GM23338 (cell line): ENCODE results near the gene BAHCC1. TPM values are rescaled to one million over a fixed set of nuclear protein-coding genes. Genes with fewer than 3 reads are reported as not detected.
A peak's percentile ranks its signal among the peaks of the same experiment; 100 is the strongest.

ENCODE experiments used
- ATAC-seq: fragments of 200-7000 bp; cut with Tn5 transposase; 3 replicates; pipeline ENCODE4 v1.9.1; 2020
- DNase-seq: peaks from one replicate; pipeline ENCODE4 v3.0.0-alpha.2; 2015; ENCODE audit warnings: low spot score
- H2AFZ ChIP-seq: fragments of 200-600 bp; sonication (generic); 2 replicates; pipeline ENCODE4 v1.8.0; 2016; ENCODE audit warnings: antibody characterized with exemption, mild to moderate bottlenecking, moderate library complexity
- H3F3A ChIP-seq: fragments of 200-600 bp; sonication (generic); replicated peaks from 2 replicates; pipeline ENCODE4 v1.8.0; 2017; ENCODE audit warnings: antibody characterized with exemption, mixed run types, low read depth
- H3K27ac ChIP-seq: fragments of 200-600 bp; sonication (generic); 2 replicates; pipeline ENCODE4 v1.6.1; 2016; ENCODE audit warnings: low read depth
- H3K27me3 ChIP-seq: fragments of 200-600 bp; sonication (generic); 2 replicates; pipeline ENCODE4 v1.8.0; 2016; ENCODE audit warnings: mild to moderate bottlenecking, mixed run types, moderate library complexity; ENCODE audit not compliant: insufficient read depth
- H3K36me3 ChIP-seq: fragments of 200-600 bp; sonication (generic); 2 replicates; pipeline ENCODE4 v1.8.0; 2016; ENCODE audit warnings: mild to moderate bottlenecking; ENCODE audit not compliant: insufficient read depth
- H3K4me1 ChIP-seq: fragments of 200-600 bp; sonication (generic); 2 replicates; pipeline ENCODE4 v1.8.0; 2016; ENCODE audit warnings: mild to moderate bottlenecking, moderate library complexity; ENCODE audit not compliant: insufficient read depth
- H3K4me2 ChIP-seq: fragments of 200-600 bp; sonication (generic); 2 replicates; pipeline ENCODE4 v1.7.1; 2017; ENCODE audit warnings: mixed run types
- H3K4me3 ChIP-seq: fragments of 200-600 bp; sonication (generic); 2 replicates; pipeline ENCODE4 v1.6.1; 2016; ENCODE audit warnings: mixed run types
- H3K79me2 ChIP-seq: fragments of 200-600 bp; sonication (generic); replicated peaks from 2 replicates; pipeline ENCODE4 v1.8.0; 2017; ENCODE audit warnings: mild to moderate bottlenecking; ENCODE audit not compliant: insufficient read depth
- H3K9me2 ChIP-seq: fragments of 200-600 bp; sonication (generic); 2 replicates; pipeline ENCODE4 v1.8.0; 2017; ENCODE audit not compliant: insufficient read depth
- H4K20me1 ChIP-seq: fragments of 200-600 bp; sonication (generic); replicated peaks from 2 replicates; pipeline ENCODE4 v1.8.0; 2017; ENCODE audit warnings: mild to moderate bottlenecking; ENCODE audit not compliant: insufficient read depth
- H3K27ac Mint-ChIP-seq: 2 replicates; pipeline ENCODE4 v1.8.0; 2020; ENCODE audit warnings: inconsistent platforms, mild to moderate bottlenecking, moderate library complexity, mixed read lengths
- H3K27me3 Mint-ChIP-seq: 3 replicates; pipeline ENCODE4 v1.8.0; 2022; ENCODE audit warnings: low read depth, mild to moderate bottlenecking, moderate library complexity, mixed read lengths, inconsistent platforms; ENCODE audit not compliant: insufficient read depth, poor library complexity
- H3K36me3 Mint-ChIP-seq: 3 replicates; pipeline ENCODE4 v1.8.0; 2021; ENCODE audit warnings: low read depth, mild to moderate bottlenecking, inconsistent platforms, moderate library complexity, mixed read lengths
- H3K4me1 Mint-ChIP-seq: 3 replicates; pipeline ENCODE4 v1.8.0; 2020; ENCODE audit warnings: mild to moderate bottlenecking, inconsistent platforms, mixed read lengths
- H3K4me3 Mint-ChIP-seq: 3 replicates; pipeline ENCODE4 v1.8.0; 2021; ENCODE audit warnings: moderate library complexity, mild to moderate bottlenecking, inconsistent platforms, mixed read lengths
- H3K9me3 Mint-ChIP-seq: 3 replicates; pipeline ENCODE4 v1.8.0; 2020; ENCODE audit warnings: moderate library complexity, mild to moderate bottlenecking, inconsistent platforms, mixed read lengths
- CREB1 ChIP-seq: fragments of 250-450 bp; sonication (Bioruptor Pico); IDR thresholded peaks from 2 replicates; pipeline ENCODE4 v1.5.0; 2020; ENCODE audit warnings: low read depth, mild to moderate bottlenecking, moderate library complexity
- CTCF ChIP-seq, 2 experiments: fragments of 200-600 bp in 1 of 2; sonication (generic) in 1 of 2; conservative IDR thresholded peaks; 2 replicates each; pipeline versions ENCODE4 v1.5.1 to v1.6.1; 2016 to 2017; ENCODE audit warnings: antibody characterized with exemption in 2 of 2, low read depth in 2 of 2, mild to moderate bottlenecking in 2 of 2, moderate library complexity in 1 of 2
- EZH2 ChIP-seq: fragments of 200-600 bp; sonication (generic); IDR thresholded peaks from one replicate; pipeline ENCODE4 v1.8.0; 2017; ENCODE audit warnings: antibody characterized with exemption, mild to moderate bottlenecking, low read depth; ENCODE audit not compliant: unreplicated experiment
- EZH2phosphoT487 ChIP-seq: fragments of 200-600 bp; sonication (generic); IDR thresholded peaks from one replicate; pipeline ENCODE4 v1.8.1; 2018; ENCODE audit warnings: antibody characterized with exemption; ENCODE audit not compliant: unreplicated experiment
- JUNB ChIP-seq: IDR thresholded peaks from one replicate; pipeline ENCODE4 v1.6.1; 2016; ENCODE audit warnings: antibody characterized with exemption; ENCODE audit not compliant: unreplicated experiment
- NANOG ChIP-seq: IDR thresholded peaks from 2 replicates; pipeline ENCODE4 v1.6.1; 2016; ENCODE audit warnings: antibody characterized with exemption, borderline replicate concordance
- POLR2AphosphoS5 ChIP-seq: IDR thresholded peaks from 2 replicates; pipeline ENCODE4 v1.6.1; 2016; ENCODE audit warnings: antibody characterized with exemption, low read depth
- STAT1 ChIP-seq: IDR thresholded peaks from one replicate; pipeline ENCODE4 v1.6.1; 2016; ENCODE audit warnings: antibody characterized with exemption; ENCODE audit not compliant: unreplicated experiment
- ZNF114 ChIP-seq: fragments of 250-450 bp; sonication (Bioruptor Pico); IDR thresholded peaks from 2 replicates; pipeline ENCODE4 v1.5.0; 2020; ENCODE audit warnings: mild to moderate bottlenecking, moderate library complexity
- ZNF331 ChIP-seq: fragments of 250-450 bp; sonication (Bioruptor Pico); IDR thresholded peaks from 2 replicates; pipeline ENCODE4 v1.5.0; 2020; ENCODE audit warnings: low read depth, mild to moderate bottlenecking, moderate library complexity
- polyA plus RNA-seq: library from polyadenylated mRNA; unstranded; fragments of >200 nt; fragmentation: Nextera tagmentation; extraction: Ambion mirVana; gene quantifications from 2 replicates; pipeline ENCODE4 v1.2.1, GENCODE V29; 2016
- total RNA-seq: library from RNA; depleted of rRNA; stranded (reverse); fragments of >200 nt; shearing (Covaris generic); gene quantifications from 2 replicates; pipeline ENCODE4 v1.2.3, GENCODE V29; 2014
- TF ChIP-seq, protein P1 (sequence below): IDR thresholded peaks from one replicate; pipeline ENCODE4 v1.6.1; 2018; ENCODE audit warnings: antibody characterized with exemption; ENCODE audit not compliant: unreplicated experiment
- TF ChIP-seq, protein P2 (sequence below): fragments of 250-450 bp; sonication (Bioruptor Pico); IDR thresholded peaks from 2 replicates; pipeline ENCODE4 v1.5.0; 2020; ENCODE audit warnings: mild to moderate bottlenecking, moderate library complexity

Gene BAHCC1
- total and polyA plus RNA-seq, 2 experiments from 2014 or later: 0.24 to 1.1 TPM

GRCh38 chr17:81451823-81452222 is 56.6 kb downstream of the BAHCC1 start:
- Histone ChIP-seq H3K36me3 (no peaks in the 10 kb centered on the region), H3K27me3 (no peaks in the 10 kb centered on the region), H2AFZ (no peak overlapping the region), H3K4me2 (no peak overlapping the region), H3K4me1 (no peaks in the 10 kb centered on the region), H4K20me1 (no peaks in the 10 kb centered on the region), H3K27ac (no peak overlapping the region), H3K4me3 (no peak overlapping the region), H3K79me2 (no peaks in the 10 kb centered on the region), H3F3A (no peaks in the 10 kb centered on the region), H3K9me2 (no peaks in the 10 kb centered on the region)
- Mint-ChIP-seq H3K36me3 (no peaks in the 10 kb centered on the region), H3K9me3 (no peaks in the 10 kb centered on the region), H3K4me3 (no peak overlapping the region), H3K4me1 (peaks cover 3% of the 10 kb centered on the region), H3K27me3 (peaks cover 2% of the 10 kb centered on the region), H3K27ac (no peak overlapping the region)
- TF ChIP-seq JUNB: no peak
- TF ChIP-seq POLR2AphosphoS5: no peak
- no peak for ATAC-seq
- DNase-seq: no peak

DNA sequence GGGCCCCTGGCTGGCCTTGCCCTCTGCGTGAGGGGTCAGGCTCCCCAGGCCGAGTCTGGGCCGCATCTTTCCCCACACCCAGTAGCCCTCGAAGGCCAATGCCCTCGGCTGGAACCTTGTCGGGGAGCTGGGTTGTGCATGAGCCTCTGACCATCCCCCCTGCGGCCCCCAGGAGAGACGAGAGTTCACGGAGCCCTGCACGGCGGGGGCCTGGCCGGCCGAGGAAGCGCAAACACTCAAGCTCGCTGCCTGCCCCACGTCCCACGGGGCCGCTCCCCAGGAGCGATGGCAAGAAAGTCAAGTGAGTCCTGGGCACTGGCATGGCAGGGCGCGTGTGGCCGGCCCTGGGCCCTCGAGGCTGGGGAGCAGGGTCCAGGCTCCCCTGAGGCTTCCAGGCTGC is 57.3 kb downstream of the BAHCC1 start:
- no peak for DNase-seq
- H3K4me3 ChIP-seq: no peak overlapping the region
- no peaks in the 10 kb centered on the region for H3K4me1 ChIP-seq
- H3K9me3 Mint-ChIP-seq: no peaks in the 10 kb centered on the region
- ATAC-seq: peak; percentile 31
- no peak overlapping the region for H3K27ac Mint-ChIP-seq
- H3K4me2 ChIP-seq: no peak overlapping the region
- no peaks in the 10 kb centered on the region for H3K27me3 ChIP-seq
- no peak overlapping the region for H3K27ac ChIP-seq
- H4K20me1 ChIP-seq: no peaks in the 10 kb centered on the region
- H3K4me3 Mint-ChIP-seq: no peak overlapping the region
- no peaks in the 10 kb centered on the region for H3F3A ChIP-seq
- no peaks in the 10 kb centered on the region for H3K9me2 ChIP-seq
- H3K36me3 Mint-ChIP-seq: no peaks in the 10 kb centered on the region
- no peak overlapping the region for H2AFZ ChIP-seq
- no peaks in the 10 kb centered on the region for H3K79me2 ChIP-seq
- no peaks in the 10 kb centered on the region for H3K36me3 ChIP-seq
- H3K27me3 Mint-ChIP-seq: peaks cover 6% of the 10 kb centered on the region
- H3K4me1 Mint-ChIP-seq: peaks cover 6% of the 10 kb centered on the region
- TF ChIP-seq STAT1: no peak
- no peak for TF ChIP-seq JUNB
- TF ChIP-seq CREB1 (CRISPR knock-in tag): no peak
- no peak for TF ChIP-seq ZNF114 (CRISPR knock-in tag)
- no peak for TF ChIP-seq POLR2AphosphoS5
- no peak for TF ChIP-seq ZNF331 (CRISPR knock-in tag)
- TF ChIP-seq, protein P1, sequence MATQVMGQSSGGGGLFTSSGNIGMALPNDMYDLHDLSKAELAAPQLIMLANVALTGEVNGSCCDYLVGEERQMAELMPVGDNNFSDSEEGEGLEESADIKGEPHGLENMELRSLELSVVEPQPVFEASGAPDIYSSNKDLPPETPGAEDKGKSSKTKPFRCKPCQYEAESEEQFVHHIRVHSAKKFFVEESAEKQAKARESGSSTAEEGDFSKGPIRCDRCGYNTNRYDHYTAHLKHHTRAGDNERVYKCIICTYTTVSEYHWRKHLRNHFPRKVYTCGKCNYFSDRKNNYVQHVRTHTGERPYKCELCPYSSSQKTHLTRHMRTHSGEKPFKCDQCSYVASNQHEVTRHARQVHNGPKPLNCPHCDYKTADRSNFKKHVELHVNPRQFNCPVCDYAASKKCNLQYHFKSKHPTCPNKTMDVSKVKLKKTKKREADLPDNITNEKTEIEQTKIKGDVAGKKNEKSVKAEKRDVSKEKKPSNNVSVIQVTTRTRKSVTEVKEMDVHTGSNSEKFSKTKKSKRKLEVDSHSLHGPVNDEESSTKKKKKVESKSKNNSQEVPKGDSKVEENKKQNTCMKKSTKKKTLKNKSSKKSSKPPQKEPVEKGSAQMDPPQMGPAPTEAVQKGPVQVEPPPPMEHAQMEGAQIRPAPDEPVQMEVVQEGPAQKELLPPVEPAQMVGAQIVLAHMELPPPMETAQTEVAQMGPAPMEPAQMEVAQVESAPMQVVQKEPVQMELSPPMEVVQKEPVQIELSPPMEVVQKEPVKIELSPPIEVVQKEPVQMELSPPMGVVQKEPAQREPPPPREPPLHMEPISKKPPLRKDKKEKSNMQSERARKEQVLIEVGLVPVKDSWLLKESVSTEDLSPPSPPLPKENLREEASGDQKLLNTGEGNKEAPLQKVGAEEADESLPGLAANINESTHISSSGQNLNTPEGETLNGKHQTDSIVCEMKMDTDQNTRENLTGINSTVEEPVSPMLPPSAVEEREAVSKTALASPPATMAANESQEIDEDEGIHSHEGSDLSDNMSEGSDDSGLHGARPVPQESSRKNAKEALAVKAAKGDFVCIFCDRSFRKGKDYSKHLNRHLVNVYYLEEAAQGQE: no peak
- TF ChIP-seq, protein P2, sequence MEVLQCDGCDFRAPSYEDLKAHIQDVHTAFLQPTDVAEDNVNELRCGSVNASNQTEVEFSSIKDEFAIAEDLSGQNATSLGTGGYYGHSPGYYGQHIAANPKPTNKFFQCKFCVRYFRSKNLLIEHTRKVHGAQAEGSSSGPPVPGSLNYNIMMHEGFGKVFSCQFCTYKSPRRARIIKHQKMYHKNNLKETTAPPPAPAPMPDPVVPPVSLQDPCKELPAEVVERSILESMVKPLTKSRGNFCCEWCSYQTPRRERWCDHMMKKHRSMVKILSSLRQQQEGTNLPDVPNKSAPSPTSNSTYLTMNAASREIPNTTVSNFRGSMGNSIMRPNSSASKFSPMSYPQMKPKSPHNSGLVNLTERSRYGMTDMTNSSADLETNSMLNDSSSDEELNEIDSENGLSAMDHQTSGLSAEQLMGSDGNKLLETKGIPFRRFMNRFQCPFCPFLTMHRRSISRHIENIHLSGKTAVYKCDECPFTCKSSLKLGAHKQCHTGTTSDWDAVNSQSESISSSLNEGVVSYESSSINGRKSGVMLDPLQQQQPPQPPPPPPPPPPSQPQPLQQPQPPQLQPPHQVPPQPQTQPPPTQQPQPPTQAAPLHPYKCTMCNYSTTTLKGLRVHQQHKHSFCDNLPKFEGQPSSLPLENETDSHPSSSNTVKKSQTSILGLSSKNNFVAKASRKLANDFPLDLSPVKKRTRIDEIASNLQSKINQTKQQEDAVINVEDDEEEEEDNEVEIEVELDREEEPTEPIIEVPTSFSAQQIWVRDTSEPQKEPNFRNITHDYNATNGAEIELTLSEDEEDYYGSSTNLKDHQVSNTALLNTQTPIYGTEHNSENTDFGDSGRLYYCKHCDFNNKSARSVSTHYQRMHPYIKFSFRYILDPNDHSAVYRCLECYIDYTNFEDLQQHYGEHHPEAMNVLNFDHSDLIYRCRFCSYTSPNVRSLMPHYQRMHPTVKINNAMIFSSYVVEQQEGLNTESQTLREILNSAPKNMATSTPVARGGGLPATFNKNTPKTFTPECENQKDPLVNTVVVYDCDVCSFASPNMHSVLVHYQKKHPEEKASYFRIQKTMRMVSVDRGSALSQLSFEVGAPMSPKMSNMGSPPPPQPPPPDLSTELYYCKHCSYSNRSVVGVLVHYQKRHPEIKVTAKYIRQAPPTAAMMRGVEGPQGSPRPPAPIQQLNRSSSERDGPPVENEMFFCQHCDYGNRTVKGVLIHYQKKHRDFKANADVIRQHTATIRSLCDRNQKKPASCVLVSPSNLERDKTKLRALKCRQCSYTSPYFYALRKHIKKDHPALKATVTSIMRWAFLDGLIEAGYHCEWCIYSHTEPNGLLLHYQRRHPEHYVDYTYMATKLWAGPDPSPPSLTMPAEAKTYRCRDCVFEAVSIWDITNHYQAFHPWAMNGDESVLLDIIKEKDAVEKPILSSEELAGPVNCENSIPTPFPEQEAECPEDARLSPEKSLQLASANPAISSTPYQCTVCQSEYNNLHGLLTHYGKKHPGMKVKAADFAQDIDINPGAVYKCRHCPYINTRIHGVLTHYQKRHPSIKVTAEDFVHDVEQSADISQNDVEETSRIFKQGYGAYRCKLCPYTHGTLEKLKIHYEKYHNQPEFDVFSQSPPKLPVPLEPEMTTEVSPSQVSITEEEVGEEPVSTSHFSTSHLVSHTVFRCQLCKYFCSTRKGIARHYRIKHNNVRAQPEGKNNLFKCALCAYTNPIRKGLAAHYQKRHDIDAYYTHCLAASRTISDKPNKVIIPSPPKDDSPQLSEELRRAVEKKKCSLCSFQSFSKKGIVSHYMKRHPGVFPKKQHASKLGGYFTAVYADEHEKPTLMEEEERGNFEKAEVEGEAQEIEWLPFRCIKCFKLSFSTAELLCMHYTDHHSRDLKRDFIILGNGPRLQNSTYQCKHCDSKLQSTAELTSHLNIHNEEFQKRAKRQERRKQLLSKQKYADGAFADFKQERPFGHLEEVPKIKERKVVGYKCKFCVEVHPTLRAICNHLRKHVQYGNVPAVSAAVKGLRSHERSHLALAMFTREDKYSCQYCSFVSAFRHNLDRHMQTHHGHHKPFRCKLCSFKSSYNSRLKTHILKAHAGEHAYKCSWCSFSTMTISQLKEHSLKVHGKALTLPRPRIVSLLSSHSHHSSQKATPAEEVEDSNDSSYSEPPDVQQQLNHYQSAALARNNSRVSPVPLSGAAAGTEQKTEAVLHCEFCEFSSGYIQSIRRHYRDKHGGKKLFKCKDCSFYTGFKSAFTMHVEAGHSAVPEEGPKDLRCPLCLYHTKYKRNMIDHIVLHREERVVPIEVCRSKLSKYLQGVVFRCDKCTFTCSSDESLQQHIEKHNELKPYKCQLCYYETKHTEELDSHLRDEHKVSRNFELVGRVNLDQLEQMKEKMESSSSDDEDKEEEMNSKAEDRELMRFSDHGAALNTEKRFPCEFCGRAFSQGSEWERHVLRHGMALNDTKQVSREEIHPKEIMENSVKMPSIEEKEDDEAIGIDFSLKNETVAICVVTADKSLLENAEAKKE (CRISPR knock-in tag): no peak
- TF ChIP-seq CTCF (conservative IDR thresholded peaks at IDR 0.05; ENCODE audit: low read depth in 2 of 2): no peak
- no peak for TF ChIP-seq NANOG
- no peak for TF ChIP-seq EZH2phosphoT487
- no peak for TF ChIP-seq EZH2
